Left kidney (tissue), 2 donors: ENCODE measurements around the gene BRSK2. TPM values are rescaled to one million over a fixed set of nuclear protein-coding genes. Genes with fewer than 3 reads are reported as not detected.

Source experiments
- DNase-seq: peaks from one replicate; pipeline ENCODE4 v3.0.0-alpha.2; 2013
- polyA plus RNA-seq: library from polyadenylated mRNA; unstranded; fragments of 120-200 nt; gene quantifications from one replicate; pipeline ENCODE4 v1.2.1, GENCODE V29; 2013; ENCODE audit not compliant: insufficient read length

The BRSK2 gene
- polyA plus RNA-seq, 1 donor = 0.90 TPM

DNA sequence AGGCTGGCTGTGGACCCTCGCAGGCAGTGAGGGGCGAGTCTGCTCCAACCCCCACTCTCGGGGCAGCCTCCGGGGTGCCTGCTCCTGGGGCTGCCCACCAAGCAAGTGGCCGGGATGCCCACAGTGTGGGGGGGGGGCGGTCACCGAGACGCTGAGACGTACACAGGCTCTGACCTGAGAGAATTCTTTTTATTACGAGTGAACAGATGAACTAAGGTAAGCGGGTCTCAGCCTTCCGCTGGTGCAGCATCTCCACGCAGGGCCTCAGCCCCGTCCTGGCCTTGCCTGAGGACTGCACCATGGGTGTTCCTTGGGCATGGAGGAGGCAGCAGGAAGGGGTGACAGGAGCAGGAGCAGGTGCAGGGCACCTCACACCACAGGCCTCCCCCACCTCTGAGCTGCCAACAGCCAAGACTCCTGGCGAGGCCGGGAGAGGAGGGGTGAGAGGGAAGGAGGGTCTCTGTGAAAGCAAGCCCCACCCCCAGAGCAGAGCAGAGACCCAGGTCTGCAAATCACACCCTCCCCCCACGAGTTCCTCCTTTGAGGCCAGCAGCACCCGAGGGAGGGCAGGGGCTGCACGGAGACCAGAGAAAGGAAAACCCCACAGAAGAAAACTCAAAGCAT is 79.7 kb downstream of the BRSK2 start:
- no peak for DNase-seq

DNA sequence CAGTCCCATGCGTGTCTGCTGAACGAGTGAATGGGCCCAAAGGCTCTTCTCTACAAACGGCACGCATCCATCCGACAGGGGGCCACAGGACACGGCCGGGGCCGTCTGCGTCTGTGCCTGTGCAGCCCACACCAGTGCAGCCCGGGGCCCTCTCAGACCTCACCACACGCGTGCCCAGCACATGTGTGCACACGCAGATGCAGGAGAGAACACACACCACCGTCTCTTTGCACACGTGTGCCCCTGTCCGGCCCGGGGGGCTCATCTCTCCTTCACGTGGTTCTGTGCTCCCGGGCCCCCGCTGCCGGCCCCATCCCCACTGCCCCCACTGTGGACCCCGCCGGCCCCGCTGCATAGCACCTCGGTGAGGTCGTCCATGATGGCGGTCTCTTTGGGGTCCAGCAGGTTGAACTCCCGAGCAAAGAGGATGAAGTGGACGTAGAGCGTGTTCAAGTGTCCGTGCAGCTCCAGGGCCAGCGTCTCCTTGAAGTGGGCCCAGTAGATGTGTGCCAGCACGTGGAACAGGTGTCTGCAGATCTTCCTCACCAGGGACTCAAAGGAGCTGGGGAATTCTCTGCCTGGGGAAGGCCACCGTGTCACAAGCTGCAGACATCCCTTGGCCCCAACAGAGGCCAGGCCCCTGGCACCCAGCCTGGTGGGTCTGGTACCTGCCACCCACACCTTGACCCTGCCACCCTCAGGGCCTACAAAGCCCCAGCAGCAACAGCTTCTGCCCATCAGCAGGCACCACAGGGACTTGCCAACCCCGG is 80.4 kb downstream of the BRSK2 start:
- DNase-seq = no peak

DNA sequence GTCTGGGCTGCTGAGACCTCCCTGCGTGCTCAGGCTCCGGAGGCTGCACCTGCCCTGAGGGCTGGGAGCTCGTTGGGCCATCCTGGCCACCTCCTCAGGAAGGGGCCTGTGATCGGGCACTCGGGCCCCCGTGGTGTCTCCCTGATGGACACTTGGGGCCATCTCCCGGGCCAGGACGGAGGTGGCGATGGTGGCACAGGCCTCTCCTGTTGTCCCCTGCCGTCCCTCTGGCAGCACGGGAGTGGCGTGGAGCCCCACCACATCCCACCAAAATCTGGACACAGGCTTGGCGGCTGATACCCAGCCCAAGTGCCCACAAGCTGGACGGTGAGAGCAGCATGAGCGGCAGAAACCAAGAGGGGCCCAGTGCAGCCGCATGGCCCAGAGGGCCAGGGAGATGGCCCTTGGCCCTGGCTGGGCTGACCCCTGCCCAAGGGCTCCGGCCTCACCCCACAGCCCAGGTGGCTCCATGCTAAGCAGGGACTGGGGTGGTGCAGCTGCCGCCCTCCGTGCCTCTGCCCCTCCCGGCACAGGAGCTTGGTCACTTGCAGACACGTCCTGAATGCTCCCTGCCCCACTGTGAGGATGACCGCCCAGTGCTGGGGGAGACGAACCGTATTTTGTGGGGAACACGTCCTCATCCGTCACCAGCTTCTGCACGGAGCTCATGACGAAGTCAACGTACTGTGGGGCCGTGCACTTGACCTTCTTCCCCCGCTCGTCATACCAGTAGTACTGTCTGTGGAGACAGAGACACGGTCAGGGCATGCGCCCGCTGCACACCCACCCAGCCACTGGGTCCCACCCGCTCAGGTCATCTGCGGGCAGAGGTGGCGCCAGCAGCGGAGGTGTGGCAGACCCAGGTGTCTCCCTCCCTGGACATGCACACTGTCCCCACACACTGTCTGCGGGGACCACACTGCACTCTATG is 81.2 kb downstream of the BRSK2 start:
- DNase-seq = no peak

DNA sequence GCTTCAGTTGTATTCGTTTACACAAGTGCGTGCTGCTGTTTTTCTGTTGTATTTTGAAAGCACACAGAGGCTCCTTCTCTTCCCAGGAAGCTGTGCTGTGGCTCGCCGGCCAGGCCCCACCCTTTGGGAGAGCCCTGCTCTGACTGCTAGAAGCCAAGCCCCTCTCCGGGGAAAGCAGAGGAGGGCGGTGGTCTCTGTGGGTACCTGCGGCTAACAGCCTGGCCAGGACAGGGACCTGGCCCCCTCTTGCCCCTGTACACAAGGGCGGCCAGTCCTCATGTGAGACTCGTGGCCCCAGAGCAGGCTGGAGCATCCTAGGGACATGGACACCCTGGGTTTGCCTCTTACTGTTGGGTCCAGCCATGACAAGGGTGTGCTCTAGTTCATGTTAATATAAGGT is 82.0 kb downstream of the BRSK2 start:
- no peak for DNase-seq

DNA sequence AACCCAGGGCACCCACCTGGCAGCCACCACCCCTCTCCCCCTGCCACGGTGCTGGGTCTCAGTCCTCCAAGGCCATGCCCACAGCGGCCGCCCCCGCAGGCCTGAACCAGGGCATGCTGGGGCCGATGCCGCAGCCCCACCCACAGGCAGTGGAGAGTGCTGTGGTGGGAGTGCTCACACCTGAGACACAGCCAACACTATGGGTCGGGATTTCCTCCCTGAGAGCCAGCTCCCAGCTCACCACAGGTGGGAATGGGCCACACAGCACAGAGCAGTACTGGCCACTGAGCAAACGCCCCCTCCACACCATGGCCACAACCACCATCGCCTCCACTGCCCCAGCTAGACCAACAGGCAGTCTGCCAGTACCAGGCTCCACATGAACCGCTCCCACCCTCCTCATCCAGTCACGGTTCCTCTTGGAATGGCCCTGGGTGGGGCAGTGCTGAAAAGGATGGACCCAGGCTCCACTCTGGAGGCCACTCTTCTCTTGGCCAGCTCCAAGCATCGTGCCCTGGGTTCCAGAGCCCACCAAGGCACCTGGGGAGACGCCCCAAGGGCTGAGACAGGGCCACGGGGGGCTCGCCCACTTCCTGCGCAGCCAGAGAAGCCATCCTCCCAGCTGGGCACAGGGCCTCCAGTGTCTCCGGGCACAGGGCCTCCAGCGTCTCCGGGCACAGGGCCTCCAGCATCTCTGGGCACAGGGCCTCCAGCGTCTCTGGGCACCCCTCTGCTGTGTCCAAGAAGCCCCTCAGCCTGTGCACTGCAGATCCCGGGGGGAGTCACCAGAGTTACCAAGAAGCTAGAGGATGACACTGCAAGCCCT is 82.7 kb downstream of the BRSK2 start:
- DNase-seq = no peak

DNA sequence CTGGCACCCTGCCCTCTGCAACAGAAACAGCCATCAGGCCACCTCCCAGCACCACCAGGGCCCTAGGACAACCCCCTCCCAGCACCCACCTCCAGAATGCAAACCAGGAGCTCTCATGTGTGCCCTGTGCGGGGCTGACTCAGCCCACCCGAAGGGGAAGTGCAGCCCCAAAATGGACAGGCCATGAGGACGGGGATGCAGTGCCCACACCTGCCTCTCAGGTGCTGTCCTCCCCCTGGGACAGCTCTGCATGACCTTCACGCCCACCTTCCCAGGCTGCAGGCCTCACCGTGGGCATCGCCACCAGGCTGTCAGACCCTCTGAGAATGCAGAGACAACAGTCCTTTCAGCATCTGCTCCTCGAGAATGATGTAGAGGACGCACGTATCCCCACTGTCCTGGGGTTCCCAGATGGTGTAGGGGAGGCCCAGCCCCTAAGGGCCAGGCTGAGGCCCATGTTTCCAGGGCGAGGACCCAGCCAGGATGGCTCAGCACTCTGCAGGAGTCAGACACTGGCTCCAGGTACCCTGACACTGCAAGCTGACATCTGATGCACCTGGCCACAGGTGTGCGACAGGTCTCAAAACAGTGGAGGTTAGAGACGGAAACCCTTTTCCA is 83.4 kb downstream of the BRSK2 start:
- DNase-seq = no peak

DNA sequence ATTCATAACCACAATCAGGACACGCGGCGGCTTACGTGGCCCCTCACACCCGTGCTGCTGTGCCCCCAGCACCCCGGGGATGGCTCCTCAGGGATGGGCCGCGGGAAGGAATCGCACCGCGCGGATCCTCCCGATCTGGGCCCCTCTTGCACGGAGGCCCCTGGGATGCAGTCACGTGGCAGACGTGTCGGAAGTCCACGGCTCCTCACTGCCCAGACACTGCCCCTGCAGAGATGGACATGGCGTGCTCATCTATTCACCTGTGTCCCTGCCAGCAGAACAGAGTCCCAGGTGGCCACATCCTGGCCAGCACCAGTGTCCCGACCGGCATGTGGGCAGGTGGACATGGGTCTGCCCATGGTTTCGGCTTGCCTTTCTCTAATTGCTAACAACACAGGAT is 84.1 kb downstream of the BRSK2 start:
- DNase-seq = no peak

DNA sequence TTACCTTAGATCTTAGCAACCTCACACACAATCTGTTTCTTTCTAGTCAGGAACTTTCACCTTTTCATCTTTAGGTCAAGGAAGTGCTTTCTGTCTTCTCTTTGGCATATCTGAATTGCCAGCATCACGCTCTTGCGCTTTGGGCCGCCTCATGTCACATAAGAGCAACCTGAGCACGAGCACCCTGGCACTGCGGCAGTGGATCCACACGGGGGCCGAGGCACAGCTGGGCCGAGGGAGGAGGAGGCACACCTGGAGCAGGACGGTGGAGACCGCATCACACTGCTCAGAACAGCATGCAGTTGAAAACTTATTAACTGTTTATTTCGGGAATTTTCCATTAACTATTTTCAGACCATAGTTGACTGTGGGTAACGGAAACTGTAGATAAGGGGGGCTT is 86.1 kb downstream of the BRSK2 start:
- no peak for DNase-seq

DNA sequence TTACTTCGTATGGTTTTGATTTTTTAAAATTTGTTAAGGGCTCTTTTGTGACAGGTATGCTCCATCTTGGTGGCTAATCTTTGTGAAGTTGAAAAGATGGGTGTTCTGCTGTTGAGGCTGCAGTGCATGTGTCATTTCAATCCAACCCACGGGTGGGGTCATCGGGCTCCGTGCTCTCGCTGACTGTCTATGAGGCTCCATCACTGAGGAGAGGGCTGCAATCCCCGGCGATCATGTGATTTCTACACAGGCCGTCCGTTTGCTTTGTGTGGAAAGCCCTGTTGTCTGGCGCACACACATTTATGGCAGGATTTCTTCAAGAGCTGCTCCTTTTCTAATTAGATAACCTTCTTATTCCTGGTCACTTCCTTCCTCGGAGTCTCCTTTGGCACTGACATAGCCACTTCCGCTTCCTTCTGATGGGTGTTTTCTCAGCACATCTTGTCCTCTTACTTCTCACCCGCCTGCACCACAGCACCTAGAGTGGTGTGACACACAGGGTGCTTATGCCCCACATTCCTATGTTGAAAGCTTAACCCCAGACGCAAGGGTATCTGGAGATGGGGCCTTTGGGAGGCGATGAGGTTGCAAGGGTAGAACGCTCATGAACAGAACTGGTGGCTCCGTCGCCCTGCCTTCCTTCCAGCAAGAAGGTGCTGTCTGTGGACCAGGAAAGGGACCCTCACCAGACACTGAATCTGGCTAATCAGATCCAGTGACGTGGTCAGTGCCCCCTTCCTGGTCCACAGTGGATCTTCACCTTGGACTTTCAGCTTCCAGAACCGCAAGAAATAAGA is 87.4 kb downstream of the BRSK2 start:
- DNase-seq = no peak

DNA sequence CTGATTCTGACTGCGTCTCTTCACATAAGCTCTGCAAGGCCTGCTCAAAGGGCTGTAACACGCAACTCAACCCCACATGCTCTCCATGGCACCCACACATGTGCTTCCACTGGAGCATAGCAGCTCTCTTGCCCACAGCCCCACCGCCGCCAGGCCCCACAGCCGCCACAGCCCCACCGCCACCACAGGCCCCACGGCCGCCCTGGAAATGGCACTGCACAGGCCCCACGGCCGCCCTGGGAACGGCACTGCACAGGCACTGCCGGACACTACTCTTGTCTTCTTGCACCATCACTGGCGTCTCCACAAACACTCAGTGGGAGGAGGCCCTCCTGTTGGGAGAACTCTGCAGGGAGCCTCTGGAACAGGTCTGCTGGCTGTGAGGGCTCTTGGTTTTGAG is 88.3 kb downstream of the BRSK2 start:
- DNase-seq = no peak

DNA sequence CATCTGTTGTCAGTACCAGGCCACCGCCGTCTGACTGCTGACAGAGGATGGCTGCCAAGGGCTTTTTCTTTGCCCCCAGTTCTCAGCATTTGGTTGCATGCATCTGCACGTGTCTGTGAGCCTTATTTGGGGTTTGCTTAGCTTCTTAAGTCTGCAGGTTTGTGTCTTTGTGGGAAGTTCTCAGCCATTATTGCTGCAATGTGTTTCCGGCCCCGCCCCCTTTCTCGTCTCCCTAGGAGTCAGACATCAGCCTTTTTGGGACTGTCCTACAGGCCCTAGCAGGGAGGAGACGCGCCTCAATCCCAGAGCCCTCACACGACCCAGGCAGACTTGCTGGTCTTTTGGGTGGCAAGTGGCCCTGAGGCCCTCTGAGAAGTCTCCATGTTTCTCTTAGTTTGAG is 88.8 kb downstream of the BRSK2 start:
- DNase-seq = no peak

DNA sequence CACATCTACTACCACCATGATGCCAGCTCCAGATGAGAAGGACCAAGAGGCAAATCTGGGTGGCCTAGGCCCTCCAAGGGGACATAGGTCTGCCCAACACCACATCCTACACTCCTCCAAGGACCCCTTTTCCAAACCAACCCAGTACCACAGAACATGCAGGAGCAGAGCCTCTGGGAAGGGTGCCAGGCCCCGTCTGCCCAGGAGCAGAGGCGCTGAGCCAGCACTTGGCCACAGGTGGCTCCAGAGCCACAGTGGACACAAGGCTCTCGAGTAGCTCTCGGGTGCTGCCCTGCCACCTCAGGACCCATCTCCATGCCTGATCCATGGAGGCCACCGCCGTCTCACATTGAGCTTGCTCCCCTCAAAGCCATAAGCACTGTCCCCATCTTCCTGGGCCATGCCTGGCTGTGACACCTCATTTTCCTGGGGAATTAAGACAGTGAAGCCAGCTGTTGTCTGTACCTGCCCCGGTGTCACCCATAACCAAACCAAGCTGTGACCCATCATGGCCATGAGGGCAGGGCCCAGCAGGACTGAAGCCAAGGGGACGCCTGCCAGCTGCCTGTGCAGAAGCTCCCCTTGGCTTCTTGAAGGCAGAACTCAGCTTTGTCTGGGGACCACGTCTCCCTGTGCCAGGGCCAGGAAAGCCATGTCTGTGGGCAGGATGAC is 89.4 kb downstream of the BRSK2 start:
- no peak for DNase-seq

DNA sequence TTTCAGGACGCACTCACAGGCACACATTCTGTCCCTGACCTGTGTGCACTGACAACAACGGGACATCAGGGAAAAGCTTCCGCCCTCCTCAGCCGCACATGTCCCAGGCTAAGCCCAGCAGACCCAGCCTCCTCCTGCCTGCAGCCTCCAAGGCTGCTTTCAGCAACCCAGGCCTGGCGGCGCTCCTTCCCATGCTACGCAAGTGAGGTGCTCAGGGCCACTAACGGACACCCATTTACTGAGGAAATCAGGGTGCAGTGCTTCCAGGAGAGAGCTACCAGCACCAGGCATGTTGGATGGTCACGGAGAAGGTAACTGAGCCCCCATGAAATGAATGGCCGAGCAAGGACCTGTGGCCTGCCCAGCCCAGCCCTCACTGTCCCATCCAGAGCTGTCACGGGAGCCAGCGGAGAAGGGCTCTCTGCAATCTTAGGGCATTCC is 90.0 kb downstream of the BRSK2 start:
- no peak for DNase-seq

DNA sequence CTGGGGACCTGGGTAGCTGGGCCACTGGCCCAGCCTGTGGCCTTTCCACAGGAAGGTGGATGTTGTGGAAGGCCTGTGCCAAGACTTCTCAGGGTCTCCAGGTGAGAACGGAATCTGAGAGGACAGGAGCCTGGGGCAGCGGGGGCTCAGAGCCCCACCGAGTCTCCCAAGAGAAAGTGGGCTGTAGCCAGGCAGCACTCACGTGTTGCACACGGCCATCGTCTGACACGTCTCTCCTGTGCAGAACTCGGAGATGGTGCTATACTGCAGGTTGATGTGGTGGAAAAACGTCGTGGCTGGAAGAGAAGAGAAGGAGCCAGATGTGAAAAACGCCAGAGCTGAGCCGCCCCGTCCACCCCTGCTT is 90.4 kb downstream of the BRSK2 start:
- no peak for DNase-seq

DNA sequence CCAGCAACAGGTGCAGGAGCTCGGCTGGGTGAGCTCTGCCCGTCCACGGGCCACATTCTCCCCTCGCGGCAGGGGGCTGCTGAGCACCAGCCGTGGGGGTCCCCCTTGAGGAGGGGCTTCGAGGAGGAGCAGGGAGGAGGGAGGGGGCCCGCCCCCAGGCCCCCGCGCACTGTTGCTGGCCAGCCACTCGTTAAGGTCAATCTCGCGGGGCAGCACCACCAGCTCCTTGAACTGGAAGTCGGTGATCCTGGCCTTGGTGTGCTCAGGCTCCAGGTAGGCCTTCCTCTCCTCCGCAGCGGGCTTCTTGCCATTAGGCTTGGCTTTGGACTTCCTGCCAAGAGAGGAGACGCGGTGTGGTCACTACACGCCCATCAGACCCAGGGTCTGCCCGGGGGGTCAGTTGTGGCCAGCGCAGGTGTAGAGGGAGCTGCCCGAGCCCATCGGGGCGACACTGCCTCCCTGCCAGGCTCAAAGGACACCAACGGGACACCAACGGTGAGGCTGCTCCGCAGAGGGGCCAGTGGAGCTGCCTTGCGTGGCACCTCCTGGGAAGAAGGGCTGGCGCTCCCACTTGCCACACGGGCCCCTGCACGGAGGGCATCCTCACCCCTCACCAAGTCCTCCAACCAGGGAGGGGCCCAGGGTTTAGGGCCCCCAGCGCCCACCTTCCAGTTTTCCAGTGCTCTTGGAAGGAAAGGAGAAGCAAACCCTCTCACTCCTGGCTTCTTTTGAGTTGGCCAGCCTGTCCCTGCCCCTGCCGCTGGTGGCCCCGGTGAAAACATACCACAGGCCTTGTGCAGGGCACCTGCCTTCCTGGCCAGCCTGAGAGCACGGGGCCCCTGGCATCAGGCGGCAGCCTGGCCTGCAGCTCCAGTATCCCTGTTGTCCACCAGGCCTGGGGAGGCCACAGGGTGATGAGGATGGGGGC is 91.1 kb downstream of the BRSK2 start:
- no peak for DNase-seq

DNA sequence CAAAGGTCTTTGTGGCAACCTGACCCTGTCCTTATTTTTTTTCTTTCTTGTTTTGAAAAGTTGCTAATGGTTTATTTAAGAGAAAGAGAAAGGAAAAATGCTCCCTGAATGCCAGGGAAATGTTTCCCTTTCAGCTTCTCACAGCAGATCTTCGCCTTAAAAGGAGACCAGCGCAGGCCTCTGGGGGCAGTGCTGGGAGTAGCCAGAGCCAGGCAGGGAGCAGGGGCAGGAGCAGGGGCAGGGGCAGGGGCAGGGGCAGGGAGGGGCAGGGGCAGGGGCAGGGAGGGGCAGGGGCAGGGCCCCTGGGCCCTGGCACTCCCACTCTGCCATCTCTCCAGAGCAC is 91.7 kb downstream of the BRSK2 start:
- DNase-seq = no peak

DNA sequence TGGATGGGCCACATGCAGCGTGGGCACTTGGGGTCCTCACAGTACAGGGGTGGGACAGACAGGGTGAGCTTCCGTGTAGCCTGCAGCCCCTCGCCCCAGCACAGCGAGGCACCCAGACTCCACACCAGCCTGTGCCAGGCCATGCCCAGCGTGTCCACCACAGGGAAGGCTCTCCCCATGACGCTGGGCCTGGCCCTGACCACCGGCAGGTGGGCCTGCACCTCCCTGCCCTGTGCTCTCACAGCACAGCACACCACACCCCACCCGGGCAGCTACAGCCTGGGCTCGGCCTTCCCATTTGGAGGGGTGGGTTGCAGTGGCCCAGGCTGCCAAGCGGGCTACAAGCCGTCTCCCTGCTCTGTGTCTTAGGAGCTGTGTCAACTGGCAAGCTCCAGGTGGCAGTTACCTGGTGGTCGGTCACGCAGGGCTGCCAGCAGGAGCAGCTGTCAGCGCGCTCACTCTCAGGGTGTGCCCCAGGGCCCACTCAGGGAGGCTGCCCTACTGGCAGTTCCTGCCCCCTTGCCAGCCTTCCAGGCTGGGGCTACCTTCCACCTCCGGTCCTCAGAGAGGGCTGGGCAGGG is 92.2 kb downstream of the BRSK2 start:
- no peak for DNase-seq

DNA sequence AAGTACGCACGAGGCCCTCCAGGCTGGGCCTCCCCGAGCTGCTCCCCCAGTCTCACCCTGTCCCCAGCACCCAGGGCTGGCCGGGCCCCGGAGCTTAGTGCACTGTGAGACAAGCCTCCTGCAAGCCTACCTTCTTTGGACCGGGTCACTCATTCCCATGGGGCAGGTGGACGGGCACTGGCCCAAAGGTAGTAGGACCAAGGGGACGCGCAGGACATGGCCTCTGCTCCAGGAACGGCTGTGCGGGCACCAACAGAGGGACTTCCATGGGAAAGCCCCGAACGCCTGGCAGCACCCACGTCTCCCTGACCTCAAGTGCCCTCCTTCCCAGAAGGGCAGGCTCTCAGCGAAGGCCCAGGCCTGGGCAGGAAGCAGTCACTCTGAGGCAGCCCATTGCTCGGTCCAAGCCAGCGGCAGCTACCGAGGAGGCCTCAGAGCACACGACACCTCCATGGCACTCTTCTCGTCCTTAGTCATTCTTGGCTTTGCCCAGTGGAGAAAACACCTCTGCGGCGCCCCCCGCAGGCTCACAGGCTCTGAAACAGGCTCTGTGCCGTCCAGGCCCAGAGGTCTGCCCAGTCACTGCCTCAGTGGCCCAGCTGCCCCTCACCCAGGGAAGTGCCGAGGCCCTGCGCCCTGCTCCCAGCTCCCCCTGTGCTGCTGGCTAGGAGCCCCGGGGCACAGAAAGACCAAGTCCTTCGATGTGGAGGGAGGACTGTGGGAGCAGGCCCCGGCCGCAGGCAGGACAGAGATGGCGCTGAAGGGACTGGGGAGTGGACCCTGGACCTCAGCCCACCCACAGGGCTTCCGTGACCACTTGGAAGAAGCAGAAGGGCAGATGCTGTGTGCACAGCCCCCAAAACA is 93.1 kb downstream of the BRSK2 start:
- no peak for DNase-seq
